NCI-H345 treated with DMSO at 0.1 percent for 48 hours (cell line): ENCODE results near the gene GPR83.
"Not testable (repeated sequence)": the region's sequence is repeated elsewhere in the genome, so short reads cannot be mapped to it uniquely, and the experiment has no call there.

Experiments used
- DNase-seq: peaks from one replicate; lab custom pipeline; 2025; ENCODE audit not compliant: unreplicated experiment; lab: John Stamatoyannopoulos, UW

Gene GPR83

GRCh38 chr11:94376841-94377240, 24.4 kb downstream of the GPR83 start:
- no peak for DNase-seq

GRCh38 chr11:94370576-94370975, 30.6 kb downstream of the GPR83 start:
- DNase-seq, result not testable (repeated sequence)

DNA sequence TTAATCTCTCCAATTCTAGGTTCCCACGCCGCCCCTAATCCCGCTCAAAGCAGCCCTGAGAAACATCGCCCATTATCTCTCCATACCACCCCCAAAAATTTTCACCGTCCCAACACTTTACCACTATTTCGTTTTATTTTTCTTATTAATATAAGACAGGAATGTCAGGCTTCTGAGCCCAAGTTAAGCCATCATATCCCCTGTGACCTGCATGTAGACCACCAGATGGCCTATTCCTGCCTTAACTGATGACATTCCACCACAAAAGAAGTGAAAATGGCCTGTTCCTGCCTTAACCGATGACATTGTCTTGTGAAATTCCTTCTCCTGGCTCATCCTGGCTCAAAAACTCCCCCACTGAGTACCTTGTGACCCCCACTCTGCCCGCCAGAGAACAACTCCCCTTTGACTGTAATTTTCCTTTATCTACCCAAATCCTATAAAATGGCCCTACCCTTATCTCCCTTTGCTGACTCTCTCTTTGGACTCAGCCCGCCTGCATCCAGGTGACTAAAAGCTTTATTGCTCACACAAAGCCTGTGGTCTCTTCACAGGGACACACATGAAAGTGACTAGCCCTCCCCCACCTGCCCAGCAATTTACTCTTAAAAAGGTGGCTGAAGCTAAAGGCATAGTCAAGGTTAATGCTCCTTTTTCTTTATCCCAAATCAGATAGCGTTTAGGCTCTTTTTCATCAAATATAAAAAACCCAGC, 50.2 kb downstream of the GPR83 start:
- not testable (repeated sequence) for DNase-seq

GRCh38 chr11:94346311-94346710, 54.9 kb downstream of the GPR83 start:
- DNase-seq, result not testable (repeated sequence)

- no peak for DNase-seq
Observed at GRCh38 chr11:94343495-94343894, 57.7 kb downstream of the GPR83 start.

GRCh38 chr11:94342250-94342649, 59.0 kb downstream of the GPR83 start:
- no peak for DNase-seq

DNA sequence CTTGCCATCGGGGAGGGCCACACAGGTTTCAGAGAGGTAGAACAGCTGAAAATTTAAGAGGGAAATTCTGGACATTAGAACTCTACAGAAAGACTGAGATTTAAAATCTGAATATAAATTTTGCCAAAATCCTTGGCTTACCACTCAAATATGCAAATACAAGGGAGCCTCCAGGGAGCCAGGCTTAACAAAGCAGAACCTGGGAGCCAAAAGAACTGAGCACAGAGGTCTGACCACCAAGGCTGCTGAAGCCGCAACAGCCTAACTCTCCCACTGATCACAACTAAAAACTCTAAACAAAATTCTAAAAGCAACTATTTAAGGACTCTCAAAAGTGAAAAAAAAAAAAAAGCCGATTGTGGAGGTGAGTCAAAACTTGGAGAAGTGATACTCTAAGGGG, 62.6 kb downstream of the GPR83 start:
- no peak for DNase-seq

DNA sequence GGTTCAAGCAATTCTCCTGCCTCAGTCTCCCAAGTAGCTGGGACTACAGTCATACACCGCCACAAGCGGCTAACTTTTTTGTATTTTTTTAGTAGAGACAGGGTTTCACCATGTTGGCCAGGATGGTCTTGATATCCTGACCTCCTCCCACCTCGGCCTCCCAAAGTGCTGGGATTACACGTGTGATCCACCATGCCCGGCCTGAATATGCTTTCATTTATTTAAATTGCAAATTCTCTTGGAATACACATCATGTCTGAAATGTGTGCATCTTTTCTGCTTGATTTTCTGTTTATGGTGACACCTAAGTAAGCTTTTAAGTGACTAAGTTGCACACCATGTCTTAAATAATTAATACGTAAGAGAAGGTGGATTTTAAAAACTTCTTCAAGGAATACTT, 65.2 kb downstream of the GPR83 start:
- no peak for DNase-seq

DNA sequence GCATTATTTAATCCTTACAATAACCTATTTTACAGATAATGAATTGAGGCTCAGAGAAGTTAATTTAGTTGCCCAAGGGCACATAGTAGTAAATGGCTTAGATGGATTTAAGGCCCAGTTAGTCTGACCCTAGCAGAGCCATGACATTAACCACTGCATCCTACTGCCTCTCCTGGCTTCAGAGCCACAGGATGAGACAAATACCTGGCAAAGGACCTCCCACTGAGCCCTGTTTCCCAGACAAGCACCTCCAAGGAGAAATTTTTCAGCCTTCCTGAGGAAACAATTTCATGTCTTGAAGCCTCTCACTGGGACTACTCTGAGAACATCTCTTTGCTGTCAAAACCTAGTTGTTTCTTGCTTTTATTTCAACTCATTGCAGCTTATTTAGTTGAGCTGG, 68.4 kb downstream of the GPR83 start:
- DNase-seq, result no peak

DNA sequence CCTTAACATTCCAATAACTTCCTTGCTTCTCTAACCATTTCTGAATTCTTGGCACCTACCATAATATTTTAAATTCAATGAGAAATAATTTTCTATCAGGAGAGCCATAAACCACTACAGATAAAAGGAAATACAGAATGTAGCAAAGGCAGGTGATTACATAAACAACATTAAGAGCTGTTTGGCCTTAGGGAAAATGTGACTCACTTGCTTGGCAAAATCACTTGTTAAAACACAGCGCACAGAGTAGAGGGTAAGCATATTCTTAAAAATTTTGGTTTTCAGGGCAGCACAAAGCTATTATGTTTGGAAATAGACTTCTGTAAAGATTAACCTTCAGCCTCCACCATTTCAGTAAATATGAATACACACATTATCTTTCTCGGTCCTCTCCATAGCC, 70.4 kb downstream of the GPR83 start:
- DNase-seq, result no peak

DNA sequence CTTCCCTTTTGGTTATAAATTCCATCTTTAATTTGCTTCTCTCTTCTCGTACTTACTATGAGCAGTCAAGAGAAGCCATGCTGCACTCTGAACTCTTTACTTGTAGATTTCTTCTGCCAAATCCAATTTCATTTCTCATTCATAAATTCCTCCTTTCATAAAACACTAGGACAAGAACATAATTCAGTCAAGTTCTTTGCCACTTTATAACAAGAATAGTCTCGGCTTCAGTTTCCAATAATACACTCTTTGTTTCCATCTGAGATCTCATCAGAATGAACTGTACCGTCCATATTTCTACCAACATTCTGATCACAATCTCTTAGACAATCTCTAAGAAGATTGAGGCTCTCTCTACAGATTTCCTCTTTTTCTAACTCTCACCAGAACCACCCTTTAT, 71.7 kb downstream of the GPR83 start:
- no peak for DNase-seq

DNA sequence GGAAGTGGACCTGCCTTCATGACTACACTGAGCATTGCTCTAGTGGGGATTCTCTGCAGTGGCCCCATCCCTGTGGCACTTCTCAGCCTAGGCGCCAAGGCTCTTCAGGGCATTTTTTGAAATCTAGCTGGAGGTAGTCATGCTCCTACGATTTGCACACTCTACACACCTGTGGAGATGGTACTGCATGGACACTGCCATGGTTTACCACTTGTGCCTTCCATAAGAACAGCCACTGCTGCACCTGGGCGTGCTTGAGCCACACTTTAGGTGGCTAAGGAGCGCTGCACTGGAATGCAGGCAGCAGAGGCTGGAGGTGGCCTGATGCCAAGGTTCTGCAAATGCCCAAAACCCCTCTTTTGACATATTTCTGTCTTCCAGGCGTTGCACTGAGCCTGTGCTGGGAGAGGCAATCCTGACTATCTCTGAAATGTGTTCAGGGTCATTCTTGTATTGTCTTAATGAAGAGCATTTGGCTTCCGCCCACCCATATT, 72.6 kb downstream of the GPR83 start:
- no peak for DNase-seq
